ENCODE data around the gene BTN1A1.
"Not testable (repeated sequence)": the region's sequence is repeated elsewhere in the genome, so short reads cannot be mapped to it uniquely, and the experiment has no call there.

Gene BTN1A1

GRCh38 chr6:26500102-26500501 is at the start of gene BTN1A1:
TSS of gene BTN1A1 (plus strand) at chr6:26500303. CDS start at chr6:26501287, 984 bp downstream.
- no peak for DNase-seq (ENCODE audit: low read depth in 2 of 2, low spot score in 1 of 2)

DNA sequence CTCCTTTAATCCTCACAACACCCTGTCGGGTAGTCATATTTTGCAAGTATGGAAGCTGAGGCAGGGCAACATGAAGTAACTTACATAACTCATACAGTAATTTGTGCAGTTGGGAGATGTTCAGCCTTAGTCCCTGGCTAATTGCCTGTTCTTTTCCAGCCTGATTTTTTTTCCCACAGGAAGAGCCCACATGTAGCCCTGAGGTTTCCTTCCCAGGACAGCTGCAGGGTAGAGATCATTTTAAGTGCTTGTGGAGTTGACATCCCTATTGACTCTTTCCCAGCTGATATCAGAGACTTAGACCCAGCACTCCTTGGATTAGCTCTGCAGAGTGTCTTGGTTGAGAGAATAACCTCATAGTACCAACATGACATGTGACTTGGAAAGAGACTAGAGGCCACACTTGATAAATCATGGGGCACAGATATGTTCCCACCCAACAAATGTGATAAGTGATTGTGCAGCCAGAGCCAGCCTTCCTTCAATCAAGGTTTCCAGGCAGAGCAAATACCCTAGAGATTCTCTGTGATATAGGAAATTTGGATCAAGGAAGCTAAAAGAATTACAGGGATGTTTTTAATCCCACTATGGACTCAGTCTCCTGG is 47.4 kb upstream of the BTN1A1 start:
- DNase-seq (ENCODE audit: low read depth in 2 of 2, low spot score in 1 of 2): no peak

DNA sequence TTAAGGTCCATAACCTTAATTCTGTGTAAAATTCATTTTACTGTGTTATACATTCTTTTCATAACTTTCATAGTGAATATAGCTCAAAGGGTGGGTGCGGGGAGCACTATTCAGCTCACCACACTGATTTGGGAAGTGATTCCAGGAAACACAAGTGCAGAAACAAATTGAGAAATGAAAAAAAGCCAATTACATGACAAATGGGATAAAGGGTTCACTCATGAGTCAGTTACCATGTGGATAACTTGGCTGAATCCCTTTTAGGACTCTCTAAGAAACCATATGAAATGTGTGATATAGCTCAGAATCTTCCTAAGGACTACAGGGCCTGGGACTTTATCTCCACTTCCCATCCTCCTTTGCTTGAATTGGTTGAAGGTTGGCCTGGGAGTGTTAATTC is 45.5 kb upstream of the BTN1A1 start:
- no peak for DNase-seq (ENCODE audit: low read depth in 2 of 2, low spot score in 1 of 2)

DNA sequence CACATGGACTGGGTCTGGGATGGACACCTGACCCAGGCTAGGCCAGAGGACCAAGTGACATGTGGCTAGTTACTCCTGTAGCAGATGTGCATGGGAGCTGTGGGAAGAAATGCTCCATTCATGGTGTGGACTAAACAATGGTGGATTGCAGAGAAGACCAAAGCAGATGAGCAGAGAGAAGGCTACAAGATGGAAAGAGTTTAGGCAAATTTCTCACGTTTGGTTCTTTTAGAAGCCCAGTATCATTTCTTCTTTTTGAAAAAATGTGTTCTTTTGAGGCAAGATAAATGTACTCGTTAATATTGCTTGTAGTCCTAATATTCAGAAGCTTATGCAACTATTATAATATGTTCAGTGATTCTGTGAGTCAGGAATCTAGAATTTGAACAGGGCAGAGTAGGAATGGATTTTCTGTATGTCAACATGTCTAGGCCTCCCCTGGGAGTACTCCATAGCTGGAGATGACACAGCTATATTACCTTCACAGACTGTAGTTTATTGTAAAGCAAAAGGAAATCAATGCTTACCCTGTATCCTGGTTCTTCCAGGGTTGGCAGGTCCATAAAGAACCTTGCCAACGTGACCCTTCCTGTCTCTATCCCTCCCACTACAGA is 44.6 kb upstream of the BTN1A1 start:
- DNase-seq (ENCODE audit: low read depth in 2 of 2, low spot score in 1 of 2): no peak

GRCh38 chr6:26457264-26457805 is 42.8 kb upstream of the BTN1A1 start:
- DNase-seq (ENCODE audit: low read depth in 2 of 2, low spot score in 1 of 2): no peak

DNA sequence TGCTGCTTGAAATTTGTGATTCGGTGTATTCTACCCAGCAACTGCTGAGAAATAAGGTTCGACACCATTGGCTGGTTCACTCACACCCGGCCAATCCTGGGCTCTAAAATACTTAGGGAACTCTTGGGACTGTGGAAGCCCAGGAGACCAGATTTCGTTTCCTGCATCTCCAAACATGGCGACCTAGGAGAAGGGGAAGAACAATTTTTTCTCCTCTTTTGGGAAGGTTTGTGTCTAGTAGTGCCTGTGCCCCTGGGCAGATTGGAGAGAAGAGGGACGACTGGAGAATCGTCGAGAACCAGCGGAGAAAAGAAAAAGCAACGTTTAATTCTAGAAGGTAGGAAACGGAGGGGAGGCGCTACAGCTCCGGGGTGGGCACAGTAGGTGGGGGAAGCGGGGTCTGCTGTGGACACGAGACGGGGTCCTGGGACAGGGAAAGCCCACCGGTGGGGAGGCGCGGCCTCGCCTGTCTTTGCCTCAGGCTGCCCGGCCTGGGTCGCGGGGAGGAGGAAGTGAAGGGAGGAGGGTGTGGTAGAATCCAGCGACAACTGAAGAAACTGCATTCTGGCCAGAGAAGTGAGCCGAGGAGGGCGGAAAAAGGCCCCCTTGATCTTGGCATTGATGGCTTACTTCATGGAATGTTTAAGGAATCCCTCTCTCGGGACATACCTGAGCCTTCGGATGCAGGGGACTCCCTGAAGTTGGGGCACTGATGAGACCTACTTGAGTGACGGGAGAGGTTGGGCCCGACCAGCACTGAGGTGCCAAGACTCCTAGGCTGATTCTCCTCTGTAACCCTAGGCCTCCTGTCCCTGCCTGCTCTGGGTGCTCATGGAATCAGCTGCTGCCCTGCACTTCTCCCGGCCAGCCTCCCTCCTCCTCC is 42.1 kb upstream of the BTN1A1 start, which contains the start of gene BTN2A1:
BTN2A1 (plus strand) TSS at position 150 of the 883 bp plus-strand sequence; CDS start at position 832, 682 bp downstream.
- peak in 1 of 2 donors; percentile 39 for DNase-seq (ENCODE audit: low read depth in 2 of 2, low spot score in 1 of 2)

DNA sequence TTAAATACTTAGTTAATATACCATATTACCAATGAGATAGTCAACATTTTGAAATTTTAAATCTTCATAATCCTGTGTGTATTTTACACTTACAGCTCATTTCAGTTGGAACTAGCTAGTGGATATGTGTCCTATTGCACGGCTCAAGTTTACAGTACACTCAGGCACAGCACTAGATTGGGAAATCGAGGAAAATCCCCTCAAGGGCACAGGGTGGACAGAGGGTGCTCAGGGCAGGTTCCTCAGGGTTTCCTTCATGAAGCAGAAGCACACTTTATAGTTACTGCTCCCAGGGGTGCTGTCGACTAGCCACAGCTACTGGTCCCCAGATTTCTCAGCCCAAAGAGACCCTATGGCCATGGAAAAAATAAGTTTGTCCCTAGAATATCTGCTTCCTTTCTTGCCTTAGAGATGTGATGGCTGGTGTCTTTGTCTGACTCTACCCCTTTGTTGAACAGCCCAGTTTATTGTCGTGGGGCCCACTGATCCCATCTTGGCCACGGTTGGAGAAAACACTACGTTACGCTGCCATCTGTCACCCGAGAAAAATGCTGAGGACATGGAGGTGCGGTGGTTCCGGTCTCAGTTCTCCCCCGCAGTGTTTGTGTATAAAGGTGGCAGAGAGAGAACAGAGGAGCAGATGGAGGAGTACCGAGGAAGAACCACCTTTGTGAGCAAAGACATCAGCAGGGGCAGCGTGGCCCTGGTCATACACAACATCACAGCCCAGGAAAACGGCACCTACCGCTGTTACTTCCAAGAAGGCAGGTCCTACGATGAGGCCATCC is 40.9 kb upstream of the BTN1A1 start:
- DNase-seq (ENCODE audit: low read depth in 2 of 2, low spot score in 1 of 2): no peak

- not testable (repeated sequence) for DNase-seq (ENCODE audit: low read depth in 2 of 2, low spot score in 1 of 2)
Measured at GRCh38 chr6:26461353-26461752, 38.8 kb upstream of the BTN1A1 start.

DNA sequence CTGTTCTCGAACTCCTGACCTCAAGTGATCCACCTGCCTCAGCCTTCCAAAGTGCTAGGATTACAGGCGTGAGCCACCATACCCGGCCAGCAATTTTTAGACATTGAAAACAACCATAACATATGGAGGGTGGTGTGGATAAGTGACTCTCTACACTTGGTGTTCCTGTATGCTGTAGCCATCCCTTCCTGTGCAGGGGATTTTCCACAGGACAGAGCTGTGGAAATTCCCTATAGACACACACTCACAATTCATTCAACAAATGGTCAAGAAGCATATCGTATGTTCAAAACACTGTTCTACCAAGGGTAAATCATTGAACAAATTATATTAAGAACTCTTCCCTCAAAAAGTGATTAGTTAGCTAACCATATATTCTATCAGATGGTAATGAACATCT is 36.1 kb upstream of the BTN1A1 start:
- DNase-seq (ENCODE audit: low read depth in 2 of 2, low spot score in 1 of 2): no peak

GRCh38 chr6:26464416-26465131 is 35.5 kb upstream of the BTN1A1 start:
- no peak for DNase-seq (ENCODE audit: low read depth in 2 of 2, low spot score in 1 of 2)

- DNase-seq (ENCODE audit: low read depth in 2 of 2, low spot score in 1 of 2): no peak
Measured at GRCh38 chr6:26465776-26466175, 34.3 kb upstream of the BTN1A1 start.

DNA sequence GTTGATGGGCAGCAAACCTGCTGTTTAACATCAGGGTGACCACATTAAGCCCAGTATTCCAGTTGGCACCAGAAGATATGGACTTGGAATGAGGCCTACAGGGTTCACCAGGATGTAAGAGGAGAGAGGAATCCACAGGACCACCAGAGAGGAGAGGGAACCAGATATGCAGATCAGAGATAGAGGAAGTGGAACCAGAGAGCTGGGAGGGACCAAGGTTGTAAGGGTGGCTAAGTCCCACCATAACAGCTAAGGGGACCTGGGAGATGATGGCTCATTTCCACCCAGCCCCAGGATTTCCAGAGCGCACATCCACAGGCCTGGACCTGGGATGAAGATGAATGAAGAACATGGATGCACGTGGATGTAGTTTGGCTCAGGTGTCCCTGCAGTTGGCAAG is 31.3 kb upstream of the BTN1A1 start:
- DNase-seq (ENCODE audit: low read depth in 2 of 2, low spot score in 1 of 2): no peak

DNA sequence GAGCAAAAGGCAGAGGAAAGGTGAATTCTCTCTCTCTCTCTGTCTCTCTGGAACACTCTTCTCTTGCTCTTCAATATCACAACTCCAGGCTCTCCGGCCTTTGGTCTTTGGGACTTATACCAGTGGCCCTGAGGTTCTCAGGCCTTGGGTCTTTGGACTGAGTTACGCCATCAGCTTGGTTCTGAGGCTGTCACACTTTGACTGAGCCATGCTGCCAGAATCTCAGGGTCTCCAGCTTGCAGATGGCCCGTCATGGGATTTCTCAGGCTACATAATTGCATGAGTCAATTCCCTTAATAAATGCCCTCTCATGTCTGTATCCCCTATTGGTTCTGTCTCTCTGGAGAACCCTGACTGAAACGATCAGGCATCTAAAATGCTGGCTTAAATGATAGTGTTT is 29.5 kb upstream of the BTN1A1 start:
- DNase-seq (ENCODE audit: low read depth in 2 of 2, low spot score in 1 of 2): no peak

- no peak for DNase-seq (ENCODE audit: low read depth in 2 of 2, low spot score in 1 of 2)
Measured at GRCh38 chr6:26471970-26472369, 28.1 kb upstream of the BTN1A1 start.

DNA sequence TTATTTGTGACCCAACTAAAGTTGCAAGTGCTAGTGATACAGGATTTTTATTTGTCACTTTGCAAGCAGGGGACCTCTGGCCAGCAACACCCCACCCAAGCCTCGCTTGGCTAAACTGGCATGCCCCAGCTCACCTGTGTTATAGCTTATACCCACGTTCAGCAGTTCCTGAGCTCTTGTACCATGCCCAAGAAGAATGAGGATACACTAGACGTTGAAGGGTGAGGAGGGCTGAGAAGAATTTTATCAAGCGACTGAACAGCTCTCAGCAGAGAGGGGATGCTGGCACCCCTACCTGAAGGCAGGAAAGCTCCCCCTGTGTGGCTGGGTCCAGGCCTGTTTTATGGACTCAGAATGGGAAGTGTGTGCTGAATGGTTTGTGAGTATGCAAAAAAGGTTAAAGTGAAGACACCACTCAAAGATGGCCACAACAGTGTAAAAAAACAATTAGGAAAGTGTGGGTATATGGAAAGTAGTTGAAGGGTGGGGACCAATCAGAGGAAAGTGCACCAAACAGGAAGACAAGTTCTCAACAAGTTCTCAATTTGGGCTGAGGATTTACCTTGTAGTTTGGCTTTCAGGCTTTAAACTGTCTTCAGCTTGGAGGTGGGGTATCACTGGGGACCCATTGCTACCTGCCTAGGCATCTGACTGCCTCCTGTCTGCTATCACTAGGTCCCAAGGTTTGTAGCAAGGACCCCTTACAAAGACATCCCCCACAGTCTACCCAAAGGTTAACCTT is 27.4 kb upstream of the BTN1A1 start:
- DNase-seq (ENCODE audit: low read depth in 2 of 2, low spot score in 1 of 2): no peak

GRCh38 chr6:26473429-26473757 is 26.7 kb upstream of the BTN1A1 start:
- no peak for DNase-seq (ENCODE audit: low read depth in 2 of 2, low spot score in 1 of 2)

- DNase-seq (ENCODE audit: low read depth in 2 of 2, low spot score in 1 of 2): peak; percentile 51 to 55
Measured at GRCh38 chr6:26473758-26474438, 26.2 kb upstream of the BTN1A1 start.

- no peak for DNase-seq (ENCODE audit: low read depth in 2 of 2, low spot score in 1 of 2)
Measured at GRCh38 chr6:26474439-26474881, 25.6 kb upstream of the BTN1A1 start.
